Lower lobe of right lung (tissue), 2 donors: ENCODE data around the gene COPB2. TPM values are rescaled to one million over a fixed set of nuclear protein-coding genes. Genes with fewer than 3 reads are reported as not detected.

ENCODE experiments used
- ATAC-seq, 2 donors: fragments of 200-7000 bp; cut with Tn5 transposase; one replicate each; pipeline ENCODE4 v1.9.1; 2020 to 2022; ENCODE audit warnings: mild to moderate bottlenecking in 2 of 2, moderate library complexity in 2 of 2
- DNase-seq: peaks from one replicate; pipeline ENCODE4 v3.0.0-alpha.2; 2020
- H3K27ac ChIP-seq: fragments of 200-600 bp; one replicate; pipeline ENCODE4 v1.8.0; 2022
- H3K27me3 ChIP-seq: fragments of 200-600 bp; one replicate; pipeline ENCODE4 v1.8.0; 2022; ENCODE audit warnings: low read depth
- H3K36me3 ChIP-seq: fragments of 200-600 bp; one replicate; pipeline ENCODE4 v1.8.0; 2022; ENCODE audit warnings: mild to moderate bottlenecking
- H3K4me1 ChIP-seq: fragments of 200-600 bp; one replicate; pipeline ENCODE4 v1.8.0; 2022
- H3K4me3 ChIP-seq: fragments of 200-600 bp; one replicate; pipeline ENCODE4 v1.8.0; 2022; ENCODE audit warnings: mild to moderate bottlenecking
- H3K9me3 ChIP-seq: fragments of 200-600 bp; one replicate; pipeline ENCODE4 v1.8.0; 2022
- intact Hi-C: fragments of 100-400 bp; cut with DNase I; formaldehyde crosslinking; loops from one replicate; pipeline ENCODE4 v1.11.0; 2022
- total RNA-seq: library from RNA; stranded (reverse); fragmentation: NEBNext Ultra II Directional; extraction: Animal tissue kit (Norgen Biotek cat#: 25700); gene quantifications from one replicate; pipeline ENCODE4 v1.2.1, GENCODE V29; 2021
- TF ChIP-seq, protein P1 (sequence below): fragments of 200-600 bp; IDR thresholded peaks from one replicate; pipeline ENCODE4 v1.8.0; 2022; ENCODE audit warnings: antibody characterized with exemption, mild to moderate bottlenecking
- donor health status: DM: no; HTN: yes; CAD: no; lungs with severe emphysema.

The COPB2 gene
- total RNA-seq, 1 donor from 2014 or later = 109 TPM

DNA sequence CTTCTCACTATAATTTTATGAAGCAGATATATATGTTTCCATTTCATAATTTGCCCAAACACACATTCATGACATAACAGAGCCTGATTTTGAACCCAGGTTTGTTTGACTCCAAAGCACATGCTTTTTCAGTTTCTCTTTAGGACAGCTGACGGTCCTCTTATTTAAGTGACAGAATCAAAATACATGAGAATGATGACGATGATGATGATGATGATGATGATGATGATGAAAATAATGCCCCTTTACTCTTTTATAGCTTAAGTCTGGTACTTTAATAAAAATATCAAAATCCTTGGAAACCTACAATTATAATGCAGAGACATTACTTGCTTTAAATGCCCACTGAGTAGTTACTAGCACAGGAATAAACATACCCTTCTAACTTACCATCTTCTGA, 15.3 kb downstream of the COPB2 start:
- TF ChIP-seq, protein P1, sequence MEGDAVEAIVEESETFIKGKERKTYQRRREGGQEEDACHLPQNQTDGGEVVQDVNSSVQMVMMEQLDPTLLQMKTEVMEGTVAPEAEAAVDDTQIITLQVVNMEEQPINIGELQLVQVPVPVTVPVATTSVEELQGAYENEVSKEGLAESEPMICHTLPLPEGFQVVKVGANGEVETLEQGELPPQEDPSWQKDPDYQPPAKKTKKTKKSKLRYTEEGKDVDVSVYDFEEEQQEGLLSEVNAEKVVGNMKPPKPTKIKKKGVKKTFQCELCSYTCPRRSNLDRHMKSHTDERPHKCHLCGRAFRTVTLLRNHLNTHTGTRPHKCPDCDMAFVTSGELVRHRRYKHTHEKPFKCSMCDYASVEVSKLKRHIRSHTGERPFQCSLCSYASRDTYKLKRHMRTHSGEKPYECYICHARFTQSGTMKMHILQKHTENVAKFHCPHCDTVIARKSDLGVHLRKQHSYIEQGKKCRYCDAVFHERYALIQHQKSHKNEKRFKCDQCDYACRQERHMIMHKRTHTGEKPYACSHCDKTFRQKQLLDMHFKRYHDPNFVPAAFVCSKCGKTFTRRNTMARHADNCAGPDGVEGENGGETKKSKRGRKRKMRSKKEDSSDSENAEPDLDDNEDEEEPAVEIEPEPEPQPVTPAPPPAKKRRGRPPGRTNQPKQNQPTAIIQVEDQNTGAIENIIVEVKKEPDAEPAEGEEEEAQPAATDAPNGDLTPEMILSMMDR = no peak
- H3K36me3 ChIP-seq = peaks cover 100% of the 10 kb centered on the region
- ATAC-seq = no peak

DNA sequence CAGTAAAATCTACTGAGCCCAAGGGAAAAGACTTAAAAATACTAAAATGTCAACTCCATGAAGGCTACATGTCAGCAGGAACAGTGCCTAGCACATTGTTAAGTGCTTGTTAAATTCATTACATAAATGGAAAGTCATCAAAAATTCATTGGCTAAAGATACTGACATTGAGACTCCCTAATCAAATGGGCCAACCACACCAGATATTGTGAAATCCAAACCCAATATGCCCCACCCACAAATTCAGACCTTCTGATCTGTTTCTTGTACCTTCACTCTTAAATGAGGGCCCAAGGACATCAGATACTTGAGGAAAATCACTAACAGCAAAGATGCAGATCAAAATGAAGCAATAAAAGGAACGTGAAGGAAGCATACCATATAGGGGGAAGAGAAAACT, 24.9 kb downstream of the COPB2 start:
- intact Hi-C loops = no loop called here
- DNase-seq (no peak), ATAC-seq (no peak)
- TF ChIP-seq, protein P1 = no peak
- Histone ChIP-seq H3K27me3 (no peaks in the 10 kb centered on the region), H3K4me1 (no peaks in the 10 kb centered on the region), H3K27ac (no peak overlapping the region), H3K9me3 (no peaks in the 10 kb centered on the region), H3K36me3 (peaks cover 100% of the 10 kb centered on the region), H3K4me3 (no peak overlapping the region)

More for the DNA sequence above, 15.3 kb downstream of the COPB2 start:
- H3K9me3 ChIP-seq = no peaks in the 10 kb centered on the region
- intact Hi-C loops = no loop called here
- no peak overlapping the region for H3K27ac ChIP-seq
- H3K27me3 ChIP-seq = no peaks in the 10 kb centered on the region
- H3K4me3 ChIP-seq = no peak overlapping the region
- H3K4me1 ChIP-seq = peaks cover 9% of the 10 kb centered on the region
- DNase-seq = no peak

DNA sequence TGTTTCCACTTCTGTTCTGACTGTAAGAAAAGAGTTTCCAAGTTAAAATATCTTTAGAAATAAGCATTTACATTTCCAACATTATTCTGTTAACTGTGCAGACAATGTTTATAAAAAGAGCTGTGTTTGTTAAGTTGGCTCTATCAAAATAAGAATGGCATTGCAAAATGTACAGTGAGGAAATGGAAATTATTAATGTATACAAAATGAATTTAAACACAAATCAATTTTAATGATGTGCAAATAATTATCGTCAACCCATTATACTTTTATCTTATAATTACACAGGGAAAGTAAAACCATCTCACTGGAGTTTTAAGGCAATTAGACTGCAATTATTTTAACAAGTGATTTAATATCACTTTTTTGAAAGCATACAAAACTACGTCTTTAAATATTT, 28.2 kb downstream of the COPB2 start:
- ATAC-seq (no peak), DNase-seq (no peak)
- Histone ChIP-seq H3K4me3 (no peak overlapping the region), H3K27ac (no peak overlapping the region), H3K27me3 (no peaks in the 10 kb centered on the region), H3K36me3 (peaks cover 100% of the 10 kb centered on the region), H3K4me1 (no peaks in the 10 kb centered on the region), H3K9me3 (no peaks in the 10 kb centered on the region)
- intact Hi-C loops = no loop called here
- TF ChIP-seq, protein P1 = no peak

DNA sequence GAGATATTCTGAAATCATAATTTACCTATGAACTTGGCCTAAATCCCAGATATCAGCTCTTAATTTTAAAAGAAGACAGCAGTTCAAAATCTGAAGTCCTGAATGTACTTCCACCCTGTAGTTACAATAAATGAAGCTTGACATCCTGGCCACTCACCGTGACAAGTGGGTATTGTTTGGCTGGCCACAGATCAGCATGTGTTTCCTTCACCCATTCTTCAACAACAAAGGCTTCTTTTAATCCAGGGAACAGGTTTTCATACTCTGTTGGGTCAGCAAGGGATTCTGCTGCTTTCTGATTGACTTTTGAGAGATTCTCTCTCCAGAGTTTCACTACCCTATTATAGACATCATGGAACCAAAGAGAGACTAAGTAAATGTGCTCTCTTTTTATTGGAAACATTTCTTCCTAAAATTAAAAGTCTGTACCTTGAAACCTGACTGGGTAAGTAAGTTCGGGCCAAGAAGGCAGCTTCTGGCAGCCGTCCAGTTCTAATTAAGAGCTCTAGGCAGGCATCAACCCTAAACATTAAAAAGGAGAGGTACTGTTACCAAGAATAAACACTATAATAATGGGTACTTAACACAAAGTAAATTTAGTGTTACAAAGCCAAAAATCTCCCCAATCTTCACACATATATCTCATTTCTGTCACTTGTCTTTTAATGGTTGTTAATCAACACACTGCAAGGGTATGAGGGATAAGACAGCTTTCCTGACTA, 30.4 kb downstream of the COPB2 start:
- intact Hi-C loops = no loop called here
- no peak overlapping the region for H3K27ac ChIP-seq

DNA sequence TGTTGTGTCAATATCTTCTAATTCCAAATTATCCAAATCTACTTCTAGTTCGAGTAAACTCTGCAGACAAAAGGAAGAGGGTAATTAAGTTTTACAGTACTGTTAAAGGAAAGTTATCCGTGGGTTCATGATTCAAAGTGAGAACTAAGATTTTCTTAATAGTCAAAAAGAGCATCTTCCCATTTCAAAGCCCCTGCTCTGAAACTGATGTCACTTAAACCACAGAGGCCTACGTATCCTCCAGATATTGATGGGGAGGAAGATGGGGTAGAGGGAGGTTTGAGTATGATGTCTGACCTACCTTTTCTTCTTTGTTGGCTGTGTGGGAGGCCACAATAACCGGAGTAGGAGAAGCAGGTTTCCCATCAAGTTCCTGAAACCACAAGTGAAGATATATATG, 31.5 kb downstream of the COPB2 start:
- Histone ChIP-seq H3K36me3 (peaks cover 100% of the 10 kb centered on the region), H3K27ac (no peak overlapping the region)
- no peak for ATAC-seq

More for the DNA sequence above, 30.4 kb downstream of the COPB2 start:
- TF ChIP-seq, protein P1 = no peak
- DNase-seq (no peak), ATAC-seq (no peak)
- Histone ChIP-seq H3K27me3 (no peaks in the 10 kb centered on the region), H3K9me3 (no peaks in the 10 kb centered on the region), H3K4me1 (no peaks in the 10 kb centered on the region), H3K36me3 (peaks cover 100% of the 10 kb centered on the region), H3K4me3 (no peak overlapping the region)

More for the DNA sequence above, 31.5 kb downstream of the COPB2 start:
- DNase-seq = no peak
- H3K9me3 ChIP-seq = no peaks in the 10 kb centered on the region
- H3K4me1 ChIP-seq = no peaks in the 10 kb centered on the region
- no peaks in the 10 kb centered on the region for H3K27me3 ChIP-seq
- no peak overlapping the region for H3K4me3 ChIP-seq
- TF ChIP-seq, protein P1 = no peak
- intact Hi-C loops = no loop called here
